HCT116 (cell line): ENCODE data around the gene CBR1. TPM values are rescaled to one million over a fixed set of nuclear protein-coding genes. Genes with fewer than 3 reads are reported as not detected.
"Not testable (repeated sequence)": the region's sequence is repeated elsewhere in the genome, so short reads cannot be mapped to it uniquely, and the experiment has no call there.

ENCODE experiments used
- ATAC-seq: fragments of 200-7000 bp; cut with Tn5 transposase; 2 replicates; pipeline ENCODE4 v1.9.1; 2020; ENCODE audit warnings: mild to moderate bottlenecking, moderate library complexity
- BruUV-seq: library from RNA; stranded (reverse); fragments of 400-500 nt; replicated peaks from 2 replicates; lab custom pipeline; 2021; lab: Mats Ljungman, UMichigan
- CTCF ChIA-PET: fragments of 300-600 bp; sonication (Branson Sonifier 250); formaldehyde crosslinking; loops from one replicate; lab custom pipeline; 2021; ENCODE audit warnings: antibody characterized with exemption; lab: Charles Lee
- POLR2A ChIA-PET: fragments of 300-600, 350-600 bp; sonication (Branson Sonifier 250); formaldehyde crosslinking; loops from one replicate; lab custom pipeline; 2021; ENCODE audit warnings: antibody characterized with exemption; lab: Charles Lee
- RAD21 ChIA-PET, 2 experiments: fragments of 300-600 bp; sonication (Branson Sonifier 250); formaldehyde crosslinking; loops; one replicate each; lab custom pipeline; 2023; ENCODE audit warnings: low total read pairs in 2 of 2; ENCODE audit not compliant: uncharacterized antibody in 2 of 2, unreplicated experiment in 2 of 2, low non-redundant PET in 1 of 2; lab: Charles Lee
- DNase-seq: peaks from one replicate; pipeline ENCODE4 v3.0.0-alpha.2; 2010; ENCODE audit warnings: low read depth, low spot score
- H2AFZ ChIP-seq: fragments of 200-600 bp; shearing (Covaris generic), sonication (generic); 2 replicates; pipeline ENCODE4 v1.6.1; 2017; ENCODE audit warnings: low read depth, mixed run types, mixed read lengths, antibody characterized with exemption, low read length; ENCODE audit not compliant: poor library complexity, severe bottlenecking
- H3K27ac ChIP-seq: 2 replicates; pipeline ENCODE4 v1.5.1; 2012; ENCODE audit warnings: low read depth, low read length
- H3K27me3 ChIP-seq: fragments of 200-600 bp; sonication (generic); 2 replicates; pipeline ENCODE4 v1.6.1; 2016; ENCODE audit warnings: mixed run types, low read length, mixed read lengths; ENCODE audit not compliant: insufficient read depth
- H3K36me3 ChIP-seq, 2 experiments: fragments of 200-500 bp in 1 of 2; fragments of 200-600 bp in 1 of 2; sonication (Bioruptor generic) in 1 of 2; sonication (generic) in 1 of 2; 2 replicates each; pipeline versions ENCODE4 v1.5.1 to v1.6.1; 2014 to 2016; ENCODE audit warnings: low read length in 2 of 2, inconsistent platforms in 1 of 2, mixed read lengths in 1 of 2, mixed run types in 1 of 2; ENCODE audit not compliant: insufficient read depth in 2 of 2, control insufficient read depth in 1 of 2
- H3K4me1 ChIP-seq, 2 experiments: fragments of 200-600 bp in 1 of 2; sonication (generic) in 1 of 2; 2 replicates each; pipeline versions ENCODE4 v1.5.1 to v1.6.1; 2012 to 2017; ENCODE audit warnings: low read length in 2 of 2, inconsistent platforms in 1 of 2, mild to moderate bottlenecking in 1 of 2, mixed read lengths in 1 of 2, mixed run types in 1 of 2, moderate library complexity in 1 of 2; ENCODE audit not compliant: insufficient read depth in 2 of 2, control insufficient read depth in 1 of 2
- H3K4me2 ChIP-seq: fragments of 200-600 bp; sonication (generic); 2 replicates; pipeline ENCODE4 v1.6.1; 2017; ENCODE audit warnings: mixed run types, low read length, mixed read lengths
- H3K4me3 ChIP-seq, 2 experiments: fragments of 200-600 bp in 1 of 2; sonication (generic) in 1 of 2; replicated peaks in 1 of 2; 2 replicates each; pipeline ENCODE4 v1.5.1; 2011 to 2016; ENCODE audit warnings: low read length in 2 of 2, control low read depth in 1 of 2, low read depth in 1 of 2, mild to moderate bottlenecking in 1 of 2, mixed read lengths in 1 of 2, mixed run types in 1 of 2
- H3K79me2 ChIP-seq: fragments of 200-600 bp; sonication (generic); 2 replicates; pipeline ENCODE4 v1.6.1; 2017; ENCODE audit warnings: mild to moderate bottlenecking, mixed run types, low read length, moderate library complexity, mixed read lengths; ENCODE audit not compliant: insufficient read depth
- H3K9ac ChIP-seq: fragments of 200-600 bp; sonication (generic); 2 replicates; pipeline ENCODE4 v1.6.1; 2016; ENCODE audit warnings: low read length, mixed read lengths
- H3K9me2 ChIP-seq: fragments of 200-600 bp; sonication (generic), shearing (Covaris generic); 2 replicates; pipeline ENCODE4 v1.6.1; 2017; ENCODE audit warnings: mixed run types, mild to moderate bottlenecking, moderate library complexity; ENCODE audit not compliant: insufficient read depth
- H3K9me3 ChIP-seq, 2 experiments: fragments of 200-500 bp in 1 of 2; fragments of 200-600 bp in 1 of 2; sonication (Bioruptor generic) in 1 of 2; sonication (generic) in 1 of 2; 2 replicates each; pipeline ENCODE4 v1.6.1; 2014 to 2017; ENCODE audit warnings: low read length in 2 of 2, mixed read lengths in 2 of 2, inconsistent platforms in 1 of 2, low read depth in 1 of 2, mild to moderate bottlenecking in 1 of 2, mixed run types in 1 of 2, moderate library complexity in 1 of 2; ENCODE audit not compliant: control insufficient read depth in 1 of 2, insufficient read depth in 1 of 2
- H4K20me1 ChIP-seq: fragments of 200-600 bp; sonication (generic), shearing (Covaris generic); 2 replicates; pipeline ENCODE4 v1.6.1; 2017; ENCODE audit warnings: mixed run types, mild to moderate bottlenecking, moderate library complexity; ENCODE audit not compliant: insufficient read depth
- CTCF ChIP-seq, 3 experiments: fragments of 200-600 bp in 1 of 3; sonication (generic) in 1 of 3; IDR thresholded peaks in 2 of 3; conservative IDR thresholded peaks in 1 of 3; 2 replicates each; pipeline ENCODE4 v1.5.1; 2012 to 2017; ENCODE audit warnings: low read depth in 2 of 3, low read length in 2 of 3, antibody characterized with exemption in 1 of 3, borderline replicate concordance in 1 of 3, control low read depth in 1 of 3, mild to moderate bottlenecking in 1 of 3, mixed read lengths in 1 of 3, mixed run types in 1 of 3, moderate library complexity in 1 of 3; ENCODE audit not compliant: insufficient read depth in 1 of 3
- ELF1 ChIP-seq: IDR thresholded peaks from 2 replicates; pipeline ENCODE4 v1.6.1; 2012; ENCODE audit warnings: low read depth, borderline replicate concordance
- EZH2 ChIP-seq: fragments of 200-600 bp; sonication (generic); IDR thresholded peaks from 2 replicates; pipeline ENCODE4 v1.6.1; 2017; ENCODE audit warnings: antibody characterized with exemption, mixed run types
- FOSL1 ChIP-seq: IDR thresholded peaks from 2 replicates; pipeline ENCODE4 v1.6.1; 2012; ENCODE audit warnings: low read depth
- JUND ChIP-seq: IDR thresholded peaks from 2 replicates; pipeline ENCODE4 v1.6.1; 2012
- SP1 ChIP-seq: IDR thresholded peaks from 2 replicates; pipeline ENCODE4 v1.6.1; 2012; ENCODE audit warnings: low read depth
- TCF7L2 ChIP-seq: IDR thresholded peaks from 2 replicates; pipeline ENCODE4 v1.7.0; 2011; ENCODE audit warnings: borderline replicate concordance, inconsistent platforms; ENCODE audit not compliant: insufficient read depth, insufficient read length; ENCODE audit errors: extremely low read depth
- YY1 ChIP-seq: IDR thresholded peaks from 2 replicates; pipeline ENCODE4 v1.6.1; 2011; ENCODE audit warnings: low read length, low read depth, moderate library complexity, mild to moderate bottlenecking; ENCODE audit not compliant: insufficient replicate concordance; ENCODE audit errors: extremely low read depth
- ZBTB33 ChIP-seq: IDR thresholded peaks from 2 replicates; pipeline ENCODE4 v1.6.1; 2011; ENCODE audit warnings: mild to moderate bottlenecking, low read length, moderate library complexity; ENCODE audit not compliant: insufficient replicate concordance; ENCODE audit errors: extremely low read depth
- ZFX ChIP-seq: fragments of 450-650 bp; IDR thresholded peaks from 2 replicates; pipeline ENCODE4 v1.6.1; 2017
- ZNF274 ChIP-seq: fragments of 200-500 bp; sonication (Bioruptor generic); IDR thresholded peaks from 2 replicates; pipeline ENCODE4 v1.6.1; 2014; ENCODE audit warnings: mild to moderate bottlenecking, low read depth, low read length, inconsistent platforms
- intact Hi-C: fragments of 100-400 bp; cut with micrococcal nuclease; formaldehyde crosslinking; loops from 2 replicates; pipeline ENCODE4 v1.10.0; 2022
- total RNA-seq: library from RNA; stranded (reverse); gene quantifications from one replicate; pipeline ENCODE4 v1.2.1, GENCODE V29; 2021; ENCODE audit not compliant: unreplicated experiment
- TF ChIP-seq, protein P1 (sequence below): IDR thresholded peaks from 2 replicates; pipeline ENCODE4 v1.6.1; 2012
- TF ChIP-seq, protein P2 (sequence below): IDR thresholded peaks from 2 replicates; pipeline ENCODE4 v1.6.1; 2012

CBR1 gene
- total RNA-seq, 1 experiment from 2014 or later: 0.91 TPM

GRCh38 chr21:36073181-36073580, 3.4 kb downstream of the CBR1 start:
- no peaks in the 10 kb centered on the region for H3K79me2 ChIP-seq
- DNase-seq (no peak), ATAC-seq (no peak)
- H3K9me3 ChIP-seq: peaks cover 5 to 6% of the 10 kb centered on the region in 2 experiments; a peak in 2 of 4 replicates
- H3K27me3 ChIP-seq: no peaks in the 10 kb centered on the region
- ChIA-PET POLR2A (no interaction called here), RAD21 (no interaction called here), CTCF (no interaction called here)
- no peak overlapping the region for H3K4me3 ChIP-seq
- H3K9ac ChIP-seq: no peak overlapping the region
- TF ChIP-seq CTCF (IDR thresholded peaks at IDR 0.05 in 2 of 3, conservative IDR thresholded peaks at IDR 0.05 in 1 of 3; ENCODE audit: borderline replicate concordance in 1 of 3, insufficient read depth in 1 of 3, low read depth in 2 of 3, low read length in 2 of 3): no peak
- TF ChIP-seq, protein P1, sequence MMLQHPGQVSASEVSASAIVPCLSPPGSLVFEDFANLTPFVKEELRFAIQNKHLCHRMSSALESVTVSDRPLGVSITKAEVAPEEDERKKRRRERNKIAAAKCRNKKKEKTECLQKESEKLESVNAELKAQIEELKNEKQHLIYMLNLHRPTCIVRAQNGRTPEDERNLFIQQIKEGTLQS: no peak
- no peak for TF ChIP-seq TCF7L2
- TF ChIP-seq ZFX: no peak
- TF ChIP-seq JUND: no peak
- TF ChIP-seq, protein P2, sequence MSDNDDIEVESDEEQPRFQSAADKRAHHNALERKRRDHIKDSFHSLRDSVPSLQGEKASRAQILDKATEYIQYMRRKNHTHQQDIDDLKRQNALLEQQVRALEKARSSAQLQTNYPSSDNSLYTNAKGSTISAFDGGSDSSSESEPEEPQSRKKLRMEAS: no peak
- no peak for TF ChIP-seq YY1
- no peak for TF ChIP-seq ZBTB33
- no peak for TF ChIP-seq ZNF274
- no peak for TF ChIP-seq SP1
- no peak for TF ChIP-seq EZH2
- TF ChIP-seq FOSL1: no peak
- no peak for TF ChIP-seq ELF1
- no peaks in the 10 kb centered on the region for H3K4me1 ChIP-seq
- H3K27ac ChIP-seq: no peak overlapping the region
- no peak overlapping the region for H3K4me2 ChIP-seq
- H2AFZ ChIP-seq: no peak overlapping the region
- H4K20me1 ChIP-seq: no peaks in the 10 kb centered on the region
- no TSS peak for BruUV-seq
- H3K36me3 ChIP-seq: no peaks in the 10 kb centered on the region
- intact Hi-C loops: no loop called here
- no peaks in the 10 kb centered on the region for H3K9me2 ChIP-seq

DNA sequence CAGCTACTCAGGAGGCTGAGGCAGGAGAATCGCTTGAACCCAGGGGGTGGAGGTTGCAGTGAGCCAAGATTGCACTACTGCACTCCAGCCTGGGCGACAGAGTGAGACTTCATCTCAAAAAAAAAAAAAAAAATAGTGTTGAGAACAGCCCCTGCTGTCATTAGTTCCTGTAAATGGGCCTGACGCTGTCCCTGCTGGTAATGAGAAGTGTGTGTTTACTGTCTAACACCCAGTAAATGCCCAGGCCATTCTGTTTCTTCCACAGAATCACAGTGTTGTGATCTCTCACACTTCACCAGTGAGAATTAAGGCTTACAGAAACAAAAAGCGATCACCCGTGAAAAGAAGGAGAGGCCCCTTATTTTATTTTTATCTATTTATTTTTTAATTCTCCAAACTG, 4.1 kb downstream of the CBR1 start:
- H3K36me3 ChIP-seq, DNase-seq, ATAC-seq, POLR2A ChIA-PET, H4K20me1 ChIP-seq, H3K27ac ChIP-seq, H3K27me3 ChIP-seq, intact Hi-C loops, H3K9me2 ChIP-seq, H3K9me3 ChIP-seq, H3K4me3 ChIP-seq, BruUV-seq, H2AFZ ChIP-seq, CTCF ChIA-PET, H3K9ac ChIP-seq, H3K4me2 ChIP-seq, H3K4me1 ChIP-seq, H3K79me2 ChIP-seq: not testable (repeated sequence)
- RAD21 ChIA-PET: interaction anchor here in 1 of 2 experiments (0.6 kb wide), 1 partner anchor 28 kb away, joined by 3 read pairs; no protein-coding TSS in a partner anchor
